Liver (tissue), 9 donors: ENCODE measurements around the gene SPTLC2. TPM values are rescaled to one million over a fixed set of nuclear protein-coding genes. Genes with fewer than 3 reads are reported as not detected.

ENCODE experiments used
- DNase-seq: peaks from one replicate; pipeline ENCODE4 v3.0.0-alpha.2; 2017; ENCODE audit warnings: low spot score
- H3K27ac ChIP-seq, 2 donors: one replicate each; pipeline ENCODE4 v1.7.0; 2013; ENCODE audit warnings: inconsistent platforms in 2 of 2, low read length in 2 of 2, control low read depth in 1 of 2, low read depth in 1 of 2, mild to moderate bottlenecking in 1 of 2
- H3K27me3 ChIP-seq, 4 donors: one replicate each; pipeline versions ENCODE4 v1.6.1 to v1.7.0; 2013; ENCODE audit warnings: low read length in 3 of 4, inconsistent platforms in 1 of 4, mild to moderate bottlenecking in 1 of 4, moderate library complexity in 1 of 4; ENCODE audit not compliant: control insufficient read depth in 4 of 4, insufficient read depth in 4 of 4
- H3K36me3 ChIP-seq, 4 donors: one replicate each; pipeline versions ENCODE4 v1.6.1 to v1.7.0; 2013; ENCODE audit warnings: low read length in 3 of 4, mild to moderate bottlenecking in 3 of 4, low read depth in 1 of 4, moderate library complexity in 1 of 4; ENCODE audit not compliant: control insufficient read depth in 4 of 4, insufficient read depth in 3 of 4
- H3K4me1 ChIP-seq, 4 donors: one replicate each; pipeline versions ENCODE4 v1.6.1 to v1.7.0; 2013; ENCODE audit warnings: low read length in 3 of 4, mild to moderate bottlenecking in 3 of 4, moderate library complexity in 1 of 4; ENCODE audit not compliant: control insufficient read depth in 4 of 4, insufficient read depth in 4 of 4
- H3K4me3 ChIP-seq, 3 donors: one replicate each; pipeline versions ENCODE4 v1.6.1 to v1.7.0; 2013; ENCODE audit warnings: low read length in 3 of 3, control low read depth in 1 of 3, low read depth in 1 of 3, mild to moderate bottlenecking in 1 of 3
- H3K9ac ChIP-seq, 2 donors: one replicate each; pipeline ENCODE4 v1.7.0; 2013; ENCODE audit warnings: low read length in 2 of 2, mild to moderate bottlenecking in 2 of 2, moderate library complexity in 2 of 2, control low read depth in 1 of 2, low read depth in 1 of 2
- H3K9me3 ChIP-seq, 4 donors: one replicate each; pipeline versions ENCODE4 v1.6.1 to v1.7.0; 2013; ENCODE audit warnings: low read length in 3 of 4; ENCODE audit not compliant: control insufficient read depth in 4 of 4
- EGR1 ChIP-seq, 2 donors: IDR thresholded peaks; 2 replicates each; pipeline ENCODE4 v1.6.1; 2016 to 2018; ENCODE audit warnings: antibody characterized with exemption in 2 of 2, low read depth in 2 of 2
- FOXA1 ChIP-seq: IDR thresholded peaks from 2 replicates; pipeline ENCODE4 v1.6.1; 2016; ENCODE audit warnings: antibody characterized with exemption
- FOXA2 ChIP-seq: IDR thresholded peaks from 2 replicates; pipeline ENCODE4 v1.6.1; 2016; ENCODE audit warnings: antibody characterized with exemption
- GABPA ChIP-seq, 2 donors: IDR thresholded peaks in 1 of 2; conservative IDR thresholded peaks in 1 of 2; 2 replicates each; pipeline ENCODE4 v1.6.1; 2016; ENCODE audit warnings: antibody characterized with exemption in 2 of 2, mild to moderate bottlenecking in 1 of 2, moderate library complexity in 1 of 2
- HNF4A ChIP-seq, 2 donors: conservative IDR thresholded peaks; 2 replicates each; pipeline ENCODE4 v1.6.1; 2016; ENCODE audit warnings: antibody characterized with exemption in 2 of 2, mild to moderate bottlenecking in 2 of 2
- HNF4G ChIP-seq: IDR thresholded peaks from 2 replicates; pipeline ENCODE4 v1.6.1; 2016; ENCODE audit warnings: antibody characterized with exemption
- JUND ChIP-seq, 2 donors: IDR thresholded peaks; 2 replicates each; pipeline ENCODE4 v1.6.1; 2016; ENCODE audit warnings: antibody characterized with exemption in 2 of 2
- NR2F2 ChIP-seq: IDR thresholded peaks from 2 replicates; pipeline ENCODE4 v1.6.1; 2016; ENCODE audit warnings: antibody characterized with exemption
- RAD21 ChIP-seq, 2 donors: IDR thresholded peaks; 2 replicates each; pipeline ENCODE4 v1.6.1; 2016; ENCODE audit warnings: antibody characterized with exemption in 2 of 2, mild to moderate bottlenecking in 2 of 2
- RXRA ChIP-seq, 2 donors: IDR thresholded peaks; 2 replicates each; pipeline ENCODE4 v1.6.1; 2017 to 2018; ENCODE audit warnings: antibody characterized with exemption in 2 of 2, mild to moderate bottlenecking in 1 of 2
- SP1 ChIP-seq: IDR thresholded peaks from 2 replicates; pipeline ENCODE4 v1.6.1; 2018; ENCODE audit warnings: antibody characterized with exemption, mild to moderate bottlenecking
- YY1 ChIP-seq: IDR thresholded peaks from 2 replicates; pipeline ENCODE4 v1.6.1; 2016; ENCODE audit warnings: antibody characterized with exemption, mild to moderate bottlenecking
- whole genome bisulfite sequencing: extraction: QIAGEN DNeasy Blood & Tissue Kit; methylation state at CpG from one replicate; pipeline ENCODE4 v1.1.7; 2013; 5-methylcytosine and 5-hydroxymethylcytosine counted together
- polyA plus RNA-seq, 2 donors: library from polyadenylated mRNA; stranded (reverse) in 1 of 2; unstranded in 1 of 2; fragments of 200-250 nt in 1 of 2; fragments of >200 nt in 1 of 2; fragmentation: Nextera tagmentation in 1 of 2; extraction: Ambion mirVana in 1 of 2; gene quantifications; one replicate each; pipeline versions ENCODE4 v1.2.1 to v1.2.3, GENCODE V29; 2013 to 2015
- total RNA-seq, 2 donors: library from RNA; depleted of rRNA; stranded (reverse); fragments of >200 nt; gene quantifications; one replicate each; pipeline ENCODE4 v1.2.3, GENCODE V29; 2014
- TF ChIP-seq, protein P1 (sequence below): fragments of 150-350 bp; IDR thresholded peaks from 2 replicates; pipeline ENCODE4 v1.5.1; 2017; ENCODE audit warnings: improper control_type of control experiment, low read depth, low read length; ENCODE audit not compliant: missing input control
- TF ChIP-seq, protein P2 (sequence below): IDR thresholded peaks from 2 replicates; pipeline ENCODE4 v1.6.1; 2016; ENCODE audit warnings: antibody characterized with exemption, mild to moderate bottlenecking
- TF ChIP-seq, protein P3 (sequence below): IDR thresholded peaks from 2 replicates; pipeline ENCODE4 v1.6.1; 2016; ENCODE audit warnings: antibody characterized with exemption
- TF ChIP-seq, protein P4 (sequence below): IDR thresholded peaks from 2 replicates; pipeline ENCODE4 v1.6.1; 2016; ENCODE audit warnings: antibody characterized with exemption
- TF ChIP-seq, protein P5 (sequence below): IDR thresholded peaks from 2 replicates; pipeline ENCODE4 v1.6.1; 2016; ENCODE audit warnings: antibody characterized with exemption
- donor health status: healthy.
- donor health status: healthy.
- donor health status: healthy.
- donor health status: healthy.
- donor health status: healthy.

Gene SPTLC2
- total and polyA plus RNA-seq, 4 donors = 3.9 to 19.2 (median 9.9) TPM

DNA sequence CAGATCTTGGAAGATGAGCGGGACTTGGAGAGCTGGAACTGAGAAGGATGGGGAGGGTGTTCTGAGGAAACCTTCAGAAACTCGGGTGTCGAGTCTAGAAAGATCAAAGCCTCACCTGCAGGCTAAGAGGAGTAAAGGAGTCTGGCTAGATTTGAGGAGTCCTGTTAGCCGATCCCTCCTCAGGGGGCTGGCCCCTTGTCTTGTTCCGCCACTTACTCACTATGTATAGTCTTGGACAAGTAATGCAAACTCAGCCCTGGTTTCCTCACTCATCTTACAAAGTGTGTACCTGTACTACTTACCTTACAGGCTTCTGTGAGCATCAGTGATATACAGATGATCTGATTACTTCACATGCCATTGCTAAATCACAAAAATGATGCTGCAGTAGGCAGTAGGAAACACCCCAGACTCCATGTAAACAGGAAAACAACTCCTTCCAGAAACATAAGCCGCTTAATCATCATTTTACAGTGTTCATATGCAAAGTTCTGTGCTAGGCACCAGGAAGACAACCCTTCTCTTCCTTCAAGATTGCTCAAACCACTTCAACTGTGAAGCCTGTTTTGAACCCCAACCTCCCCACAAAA lies 2.0 kb upstream of the SPTLC2 start:
- Histone ChIP-seq H3K4me3 (no peak overlapping the region), H3K27me3 (no peaks in the 10 kb centered on the region), H3K36me3 (no peaks in the 10 kb centered on the region), H3K4me1 (peaks cover 5 to 12% (median 8%) of the 10 kb centered on the region in 4 donors), H3K9me3 (no peaks in the 10 kb centered on the region), H3K27ac (no peak overlapping the region), H3K9ac (no peak overlapping the region)
- DNase-seq = no peak
- WGBS = 87% methylated on average over 6 of the region's 6 CpGs
- TF ChIP-seq HNF4A (conservative IDR thresholded peaks at IDR 0.05) (no peak), NR2F2 (no peak), FOXA1 (no peak), HNF4G (no peak), RXRA (IDR thresholded peaks at IDR 0.05) (no peak), EGR1 (IDR thresholded peaks at IDR 0.05; ENCODE audit: low read depth in 2 of 2) (no peak), YY1 (no peak), SP1 (no peak)
- TF ChIP-seq, protein P1, sequence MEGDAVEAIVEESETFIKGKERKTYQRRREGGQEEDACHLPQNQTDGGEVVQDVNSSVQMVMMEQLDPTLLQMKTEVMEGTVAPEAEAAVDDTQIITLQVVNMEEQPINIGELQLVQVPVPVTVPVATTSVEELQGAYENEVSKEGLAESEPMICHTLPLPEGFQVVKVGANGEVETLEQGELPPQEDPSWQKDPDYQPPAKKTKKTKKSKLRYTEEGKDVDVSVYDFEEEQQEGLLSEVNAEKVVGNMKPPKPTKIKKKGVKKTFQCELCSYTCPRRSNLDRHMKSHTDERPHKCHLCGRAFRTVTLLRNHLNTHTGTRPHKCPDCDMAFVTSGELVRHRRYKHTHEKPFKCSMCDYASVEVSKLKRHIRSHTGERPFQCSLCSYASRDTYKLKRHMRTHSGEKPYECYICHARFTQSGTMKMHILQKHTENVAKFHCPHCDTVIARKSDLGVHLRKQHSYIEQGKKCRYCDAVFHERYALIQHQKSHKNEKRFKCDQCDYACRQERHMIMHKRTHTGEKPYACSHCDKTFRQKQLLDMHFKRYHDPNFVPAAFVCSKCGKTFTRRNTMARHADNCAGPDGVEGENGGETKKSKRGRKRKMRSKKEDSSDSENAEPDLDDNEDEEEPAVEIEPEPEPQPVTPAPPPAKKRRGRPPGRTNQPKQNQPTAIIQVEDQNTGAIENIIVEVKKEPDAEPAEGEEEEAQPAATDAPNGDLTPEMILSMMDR = no peak
- TF ChIP-seq, protein P2, sequence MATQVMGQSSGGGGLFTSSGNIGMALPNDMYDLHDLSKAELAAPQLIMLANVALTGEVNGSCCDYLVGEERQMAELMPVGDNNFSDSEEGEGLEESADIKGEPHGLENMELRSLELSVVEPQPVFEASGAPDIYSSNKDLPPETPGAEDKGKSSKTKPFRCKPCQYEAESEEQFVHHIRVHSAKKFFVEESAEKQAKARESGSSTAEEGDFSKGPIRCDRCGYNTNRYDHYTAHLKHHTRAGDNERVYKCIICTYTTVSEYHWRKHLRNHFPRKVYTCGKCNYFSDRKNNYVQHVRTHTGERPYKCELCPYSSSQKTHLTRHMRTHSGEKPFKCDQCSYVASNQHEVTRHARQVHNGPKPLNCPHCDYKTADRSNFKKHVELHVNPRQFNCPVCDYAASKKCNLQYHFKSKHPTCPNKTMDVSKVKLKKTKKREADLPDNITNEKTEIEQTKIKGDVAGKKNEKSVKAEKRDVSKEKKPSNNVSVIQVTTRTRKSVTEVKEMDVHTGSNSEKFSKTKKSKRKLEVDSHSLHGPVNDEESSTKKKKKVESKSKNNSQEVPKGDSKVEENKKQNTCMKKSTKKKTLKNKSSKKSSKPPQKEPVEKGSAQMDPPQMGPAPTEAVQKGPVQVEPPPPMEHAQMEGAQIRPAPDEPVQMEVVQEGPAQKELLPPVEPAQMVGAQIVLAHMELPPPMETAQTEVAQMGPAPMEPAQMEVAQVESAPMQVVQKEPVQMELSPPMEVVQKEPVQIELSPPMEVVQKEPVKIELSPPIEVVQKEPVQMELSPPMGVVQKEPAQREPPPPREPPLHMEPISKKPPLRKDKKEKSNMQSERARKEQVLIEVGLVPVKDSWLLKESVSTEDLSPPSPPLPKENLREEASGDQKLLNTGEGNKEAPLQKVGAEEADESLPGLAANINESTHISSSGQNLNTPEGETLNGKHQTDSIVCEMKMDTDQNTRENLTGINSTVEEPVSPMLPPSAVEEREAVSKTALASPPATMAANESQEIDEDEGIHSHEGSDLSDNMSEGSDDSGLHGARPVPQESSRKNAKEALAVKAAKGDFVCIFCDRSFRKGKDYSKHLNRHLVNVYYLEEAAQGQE = no peak

DNA sequence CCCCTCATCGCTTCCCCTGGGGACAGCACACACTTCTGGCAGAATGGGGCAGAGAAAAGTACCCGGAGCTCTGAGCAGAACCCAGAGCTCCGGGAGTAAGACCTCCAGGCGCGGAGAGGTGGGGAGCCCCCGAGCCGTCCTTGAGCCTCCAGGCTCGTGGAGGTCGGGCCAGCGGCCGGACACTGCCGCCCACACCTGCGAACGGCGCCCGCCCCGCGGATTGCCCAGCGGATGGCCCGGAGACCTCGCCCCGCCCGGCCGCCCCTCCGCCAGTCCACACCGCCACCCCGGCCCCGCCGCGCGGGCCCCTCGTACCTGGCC lies 344 bp downstream of the SPTLC2 start:
- peak overlapping the region; percentile 77 to 96 (median 84) for H3K4me3 ChIP-seq
- no peaks in the 10 kb centered on the region for H3K9me3 ChIP-seq
- H3K9ac ChIP-seq = peak overlapping the region; percentile 52 to 73
- no peak for DNase-seq
- peaks cover 5 to 13% (median 9%) of the 10 kb centered on the region in 4 donors for H3K4me1 ChIP-seq
- H3K27ac ChIP-seq = peak overlapping the region; percentile 18 to 48
- WGBS = under 1% methylated on average over 32 of the region's 32 CpGs
- no peaks in the 10 kb centered on the region for H3K36me3 ChIP-seq
- H3K27me3 ChIP-seq = no peaks in the 10 kb centered on the region
- TF ChIP-seq, protein P2 = no peak
- TF ChIP-seq, protein P1 = no peak
- TF ChIP-seq, protein P3, sequence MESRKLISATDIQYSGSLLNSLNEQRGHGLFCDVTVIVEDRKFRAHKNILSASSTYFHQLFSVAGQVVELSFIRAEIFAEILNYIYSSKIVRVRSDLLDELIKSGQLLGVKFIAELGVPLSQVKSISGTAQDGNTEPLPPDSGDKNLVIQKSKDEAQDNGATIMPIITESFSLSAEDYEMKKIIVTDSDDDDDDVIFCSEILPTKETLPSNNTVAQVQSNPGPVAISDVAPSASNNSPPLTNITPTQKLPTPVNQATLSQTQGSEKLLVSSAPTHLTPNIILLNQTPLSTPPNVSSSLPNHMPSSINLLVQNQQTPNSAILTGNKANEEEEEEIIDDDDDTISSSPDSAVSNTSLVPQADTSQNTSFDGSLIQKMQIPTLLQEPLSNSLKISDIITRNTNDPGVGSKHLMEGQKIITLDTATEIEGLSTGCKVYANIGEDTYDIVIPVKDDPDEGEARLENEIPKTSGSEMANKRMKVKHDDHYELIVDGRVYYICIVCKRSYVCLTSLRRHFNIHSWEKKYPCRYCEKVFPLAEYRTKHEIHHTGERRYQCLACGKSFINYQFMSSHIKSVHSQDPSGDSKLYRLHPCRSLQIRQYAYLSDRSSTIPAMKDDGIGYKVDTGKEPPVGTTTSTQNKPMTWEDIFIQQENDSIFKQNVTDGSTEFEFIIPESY = no peak
- TF ChIP-seq FOXA2 (no peak), FOXA1 (no peak), JUND (IDR thresholded peaks at IDR 0.05) (no peak), RXRA (IDR thresholded peaks at IDR 0.05) (no peak), HNF4A (conservative IDR thresholded peaks at IDR 0.05) (no peak), EGR1 (IDR thresholded peaks at IDR 0.05; ENCODE audit: low read depth in 2 of 2) (no peak), SP1 (no peak), RAD21 (IDR thresholded peaks at IDR 0.05) (no peak), YY1 (no peak), HNF4G (no peak), NR2F2 (no peak), GABPA (IDR thresholded peaks at IDR 0.05 in 1 of 2, conservative IDR thresholded peaks at IDR 0.05 in 1 of 2) (no peak)
- TF ChIP-seq, protein P4, sequence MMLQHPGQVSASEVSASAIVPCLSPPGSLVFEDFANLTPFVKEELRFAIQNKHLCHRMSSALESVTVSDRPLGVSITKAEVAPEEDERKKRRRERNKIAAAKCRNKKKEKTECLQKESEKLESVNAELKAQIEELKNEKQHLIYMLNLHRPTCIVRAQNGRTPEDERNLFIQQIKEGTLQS = no peak
- TF ChIP-seq, protein P5, sequence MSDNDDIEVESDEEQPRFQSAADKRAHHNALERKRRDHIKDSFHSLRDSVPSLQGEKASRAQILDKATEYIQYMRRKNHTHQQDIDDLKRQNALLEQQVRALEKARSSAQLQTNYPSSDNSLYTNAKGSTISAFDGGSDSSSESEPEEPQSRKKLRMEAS = no peak
